Ovary (tissue), 3 donors: ENCODE data around the gene HOXB8.

Source experiments
- CTCF ChIP-seq, 3 donors: fragments of 450-650 bp in 2 of 3; fragments of 200-600 bp in 1 of 3; IDR thresholded peaks; one replicate each; pipeline versions ENCODE4 v1.5.1 to v1.8.0; 2016 to 2022; ENCODE audit warnings: antibody characterized with exemption in 3 of 3, mild to moderate bottlenecking in 1 of 3
- EP300 ChIP-seq: sonication (generic); formaldehyde crosslinking; IDR thresholded peaks from one replicate; pipeline ENCODE4 v1.6.1; 2017; ENCODE audit warnings: antibody characterized with exemption
- POLR2A ChIP-seq: fragments of 450-650 bp; IDR thresholded peaks from one replicate; pipeline ENCODE4 v1.6.1; 2017; ENCODE audit warnings: antibody characterized with exemption, mild to moderate bottlenecking, moderate library complexity
- donor health status: DM: no; HTN: no; CAD: no.

- TF ChIP-seq POLR2A, result no peak
- no peak for TF ChIP-seq CTCF (IDR thresholded peaks at IDR 0.05)
- TF ChIP-seq EP300, result no peak
These were observed 51.3 kb downstream of the HOXB8 start for GRCh38 chr17:48563867-48564187.
